ENCODE measurements around the gene SLC38A10.

GRCh38 chr17:81243333-81243664, 51.8 kb downstream of the SLC38A10 start:
- TF ChIP-seq POLR2AphosphoS5 (IDR thresholded peaks at IDR 0.05; ENCODE audit: low read depth, low read length) (peak; percentile 13; the same call in 1 of the 2 replicates), CTCF (IDR thresholded peaks at IDR 0.05) (no peak), EZH2phosphoT487 (IDR thresholded peaks at IDR 0.05; ENCODE audit: borderline replicate concordance, low read depth) (no peak), ELF1 (IDR thresholded peaks at IDR 0.05) (no peak), TAF1 (IDR thresholded peaks at IDR 0.05; ENCODE audit: borderline replicate concordance, low read depth, low read length) (no peak), RFX5 (IDR thresholded peaks at IDR 0.05; ENCODE audit: low read length) (no peak)

Data from SK-N-SH (cell line).